Measurements from ENCODE around the gene ANO4. TPM values are rescaled to one million over a fixed set of nuclear protein-coding genes. Genes with fewer than 3 reads are reported as not detected.

ANO4 gene
- total and polyA plus RNA-seq, 2 donors (not counting 1 experiment from before 2014, with no cell fraction given): not detected

DNA sequence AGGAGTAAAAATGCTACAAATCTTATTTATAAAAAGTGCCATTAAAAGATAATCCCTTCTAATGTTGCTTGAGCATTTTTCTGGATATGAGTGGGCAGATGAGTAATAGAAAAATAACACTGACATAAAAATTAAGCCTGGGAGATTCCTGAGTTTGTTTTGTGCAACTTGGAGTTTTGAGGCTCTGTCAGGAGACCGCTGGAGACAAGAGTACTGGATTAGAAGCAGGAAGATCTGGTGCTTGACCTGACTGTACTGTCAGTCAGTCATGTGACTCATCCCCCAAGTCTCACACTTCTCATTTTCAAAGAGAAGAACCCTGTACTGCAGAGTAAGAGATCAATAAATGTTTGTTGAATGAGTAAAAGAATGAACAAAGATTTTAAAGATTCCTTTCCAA lies 29.4 kb downstream of the ANO4 start:
- intact Hi-C loops (cut with micrococcal nuclease): no loop called here
- H3K36me3 ChIP-seq (replicated peaks in 1 of 2; ENCODE audit: control extremely low read depth in 1 of 2, control insufficient read depth in 1 of 2, extremely low read depth in 1 of 2, insufficient read depth in 2 of 2, low read length in 1 of 2): no peaks in the 10 kb centered on the region
- CTCF ChIA-PET: no interaction called here
- no peaks in the 10 kb centered on the region for H3K4me1 ChIP-seq (ENCODE audit: control insufficient read depth in 2 of 2, insufficient read depth in 2 of 2, low read length in 2 of 2)
- DNase-seq (no peak), ATAC-seq (ENCODE audit: low read depth) (no peak)
- H4K20me1 ChIP-seq (ENCODE audit: control insufficient read depth, insufficient read depth, low read length, poor library complexity, severe bottlenecking): no peaks in the 10 kb centered on the region
- H3K27ac ChIP-seq (ENCODE audit: low read length in 2 of 2): no peak overlapping the region
- Mint-ChIP-seq H3K9me3 (ENCODE audit: insufficient read depth) (no peaks in the 10 kb centered on the region), H3K27ac (no peak overlapping the region), H3K4me1 (no peaks in the 10 kb centered on the region), H3K27me3 (peaks cover 4% of the 10 kb centered on the region), H3K4me3 (no peak overlapping the region)
- no peak overlapping the region for H3K9ac ChIP-seq (ENCODE audit: low read length)
- no peak overlapping the region for H3K4me3 ChIP-seq (ENCODE audit: control extremely low read depth in 1 of 5, extremely low read depth in 1 of 5, insufficient read depth in 1 of 5, low read depth in 2 of 5, low read length in 4 of 5)
- no peaks in the 10 kb centered on the region for H3K27me3 ChIP-seq (replicated peaks in 1 of 4; ENCODE audit: control extremely low read depth in 1 of 4, control insufficient read depth in 3 of 4, insufficient read depth in 4 of 4, low read length in 3 of 4)
- no CpG with 5 or more reads among the region's 1 CpG for WGBS (ENCODE audit: insufficient coverage)
- H3K9me3 ChIP-seq (ENCODE audit: control extremely low read depth in 1 of 3, control insufficient read depth in 2 of 3, insufficient read depth in 1 of 3, low read length in 2 of 3): no peaks in the 10 kb centered on the region
- POLR2A ChIA-PET: no interaction called here
- no peak overlapping the region for H3K4me2 ChIP-seq (replicated peaks; ENCODE audit: low read depth, low read length, poor library complexity, severe bottlenecking)
- TF ChIP-seq, protein P1, sequence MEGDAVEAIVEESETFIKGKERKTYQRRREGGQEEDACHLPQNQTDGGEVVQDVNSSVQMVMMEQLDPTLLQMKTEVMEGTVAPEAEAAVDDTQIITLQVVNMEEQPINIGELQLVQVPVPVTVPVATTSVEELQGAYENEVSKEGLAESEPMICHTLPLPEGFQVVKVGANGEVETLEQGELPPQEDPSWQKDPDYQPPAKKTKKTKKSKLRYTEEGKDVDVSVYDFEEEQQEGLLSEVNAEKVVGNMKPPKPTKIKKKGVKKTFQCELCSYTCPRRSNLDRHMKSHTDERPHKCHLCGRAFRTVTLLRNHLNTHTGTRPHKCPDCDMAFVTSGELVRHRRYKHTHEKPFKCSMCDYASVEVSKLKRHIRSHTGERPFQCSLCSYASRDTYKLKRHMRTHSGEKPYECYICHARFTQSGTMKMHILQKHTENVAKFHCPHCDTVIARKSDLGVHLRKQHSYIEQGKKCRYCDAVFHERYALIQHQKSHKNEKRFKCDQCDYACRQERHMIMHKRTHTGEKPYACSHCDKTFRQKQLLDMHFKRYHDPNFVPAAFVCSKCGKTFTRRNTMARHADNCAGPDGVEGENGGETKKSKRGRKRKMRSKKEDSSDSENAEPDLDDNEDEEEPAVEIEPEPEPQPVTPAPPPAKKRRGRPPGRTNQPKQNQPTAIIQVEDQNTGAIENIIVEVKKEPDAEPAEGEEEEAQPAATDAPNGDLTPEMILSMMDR (IDR thresholded peaks at IDR 0.05): no peak
- no peak for TF ChIP-seq EZH2 (IDR thresholded peaks at IDR 0.05; ENCODE audit: borderline replicate concordance, insufficient read depth, low read depth, low read length, poor library complexity, severe bottlenecking)
- H2AFZ ChIP-seq (ENCODE audit: insufficient read depth, low read depth, low read length, poor library complexity, severe bottlenecking): no peak overlapping the region
- H3K79me2 ChIP-seq (ENCODE audit: control insufficient read depth, insufficient read depth, low read length): no peaks in the 10 kb centered on the region

DNA sequence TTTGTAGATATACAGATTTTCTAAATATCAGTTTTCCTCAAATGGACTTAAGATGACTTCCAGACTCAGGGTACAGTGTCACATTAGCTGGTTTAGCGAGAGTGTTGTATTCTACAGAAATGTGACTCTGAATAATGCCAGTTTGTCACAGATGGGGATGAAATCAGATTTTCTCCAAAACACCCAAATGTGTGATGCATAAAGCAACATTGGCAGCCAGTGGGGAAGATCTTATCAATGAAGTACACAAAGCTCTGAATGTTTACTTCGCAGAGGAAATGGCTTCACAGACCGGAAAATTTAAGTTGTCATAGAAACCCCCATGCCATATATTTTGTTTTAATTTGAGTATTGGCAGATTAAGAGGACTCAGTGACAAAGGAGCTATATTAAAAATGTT lies 29.9 kb downstream of the ANO4 start:
- intact Hi-C loops (cut with micrococcal nuclease): no loop called here
- H3K4me2 ChIP-seq (replicated peaks; ENCODE audit: low read depth, low read length, poor library complexity, severe bottlenecking): no peak overlapping the region
- no peak overlapping the region for H3K27ac ChIP-seq (ENCODE audit: low read length in 2 of 2)
- Mint-ChIP-seq H3K27me3 (peaks cover 4% of the 10 kb centered on the region), H3K27ac (no peak overlapping the region), H3K4me1 (no peaks in the 10 kb centered on the region), H3K4me3 (no peak overlapping the region), H3K9me3 (ENCODE audit: insufficient read depth) (no peaks in the 10 kb centered on the region)
- no peak for TF ChIP-seq EZH2 (IDR thresholded peaks at IDR 0.05; ENCODE audit: borderline replicate concordance, insufficient read depth, low read depth, low read length, poor library complexity, severe bottlenecking)
- TF ChIP-seq, protein P1 (IDR thresholded peaks at IDR 0.05): no peak
- H3K4me3 ChIP-seq (ENCODE audit: control extremely low read depth in 1 of 5, extremely low read depth in 1 of 5, insufficient read depth in 1 of 5, low read depth in 2 of 5, low read length in 4 of 5): no peak overlapping the region
- no peaks in the 10 kb centered on the region for H3K27me3 ChIP-seq (replicated peaks in 1 of 4; ENCODE audit: control extremely low read depth in 1 of 4, control insufficient read depth in 3 of 4, insufficient read depth in 4 of 4, low read length in 3 of 4)
- H3K36me3 ChIP-seq (replicated peaks in 1 of 2; ENCODE audit: control extremely low read depth in 1 of 2, control insufficient read depth in 1 of 2, extremely low read depth in 1 of 2, insufficient read depth in 2 of 2, low read length in 1 of 2): no peaks in the 10 kb centered on the region
- no peaks in the 10 kb centered on the region for H4K20me1 ChIP-seq (ENCODE audit: control insufficient read depth, insufficient read depth, low read length, poor library complexity, severe bottlenecking)
- ATAC-seq (ENCODE audit: low read depth) (no peak), DNase-seq (no peak)
- no peaks in the 10 kb centered on the region for H3K4me1 ChIP-seq (ENCODE audit: control insufficient read depth in 2 of 2, insufficient read depth in 2 of 2, low read length in 2 of 2)
- POLR2A ChIA-PET: no interaction called here
- no peaks in the 10 kb centered on the region for H3K79me2 ChIP-seq (ENCODE audit: control insufficient read depth, insufficient read depth, low read length)
- CTCF ChIA-PET: no interaction called here
- H3K9ac ChIP-seq (ENCODE audit: low read length): no peak overlapping the region
- H2AFZ ChIP-seq (ENCODE audit: insufficient read depth, low read depth, low read length, poor library complexity, severe bottlenecking): no peak overlapping the region
- H3K9me3 ChIP-seq (ENCODE audit: control extremely low read depth in 1 of 3, control insufficient read depth in 2 of 3, insufficient read depth in 1 of 3, low read length in 2 of 3): no peaks in the 10 kb centered on the region
- 71% methylated on average over 1 of the region's 3 CpGs for WGBS (ENCODE audit: insufficient coverage)

Data from B cell (primary cell).